ENCODE measurements around the gene CERS1.

DNA sequence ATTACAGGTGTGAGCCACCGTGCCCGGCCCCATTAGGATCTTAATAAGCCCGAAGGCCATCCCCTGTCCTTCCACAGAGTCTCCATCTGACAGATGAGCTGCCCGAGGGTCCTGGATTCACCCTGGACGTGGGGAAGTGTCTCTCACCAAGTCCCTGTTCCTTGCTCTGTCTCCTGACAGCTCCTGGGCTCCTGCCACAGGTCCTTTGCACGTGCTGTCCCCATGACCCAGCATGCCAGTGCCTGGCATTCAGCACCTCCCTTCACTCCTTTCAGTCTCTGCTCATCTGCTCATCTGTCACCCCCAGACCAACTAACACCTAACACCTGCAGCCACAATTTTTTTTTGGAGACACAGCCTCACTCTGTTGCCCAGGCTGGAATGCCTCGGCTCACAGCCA, 14.5 kb downstream of the CERS1 start:
- TF ChIP-seq, protein P1, sequence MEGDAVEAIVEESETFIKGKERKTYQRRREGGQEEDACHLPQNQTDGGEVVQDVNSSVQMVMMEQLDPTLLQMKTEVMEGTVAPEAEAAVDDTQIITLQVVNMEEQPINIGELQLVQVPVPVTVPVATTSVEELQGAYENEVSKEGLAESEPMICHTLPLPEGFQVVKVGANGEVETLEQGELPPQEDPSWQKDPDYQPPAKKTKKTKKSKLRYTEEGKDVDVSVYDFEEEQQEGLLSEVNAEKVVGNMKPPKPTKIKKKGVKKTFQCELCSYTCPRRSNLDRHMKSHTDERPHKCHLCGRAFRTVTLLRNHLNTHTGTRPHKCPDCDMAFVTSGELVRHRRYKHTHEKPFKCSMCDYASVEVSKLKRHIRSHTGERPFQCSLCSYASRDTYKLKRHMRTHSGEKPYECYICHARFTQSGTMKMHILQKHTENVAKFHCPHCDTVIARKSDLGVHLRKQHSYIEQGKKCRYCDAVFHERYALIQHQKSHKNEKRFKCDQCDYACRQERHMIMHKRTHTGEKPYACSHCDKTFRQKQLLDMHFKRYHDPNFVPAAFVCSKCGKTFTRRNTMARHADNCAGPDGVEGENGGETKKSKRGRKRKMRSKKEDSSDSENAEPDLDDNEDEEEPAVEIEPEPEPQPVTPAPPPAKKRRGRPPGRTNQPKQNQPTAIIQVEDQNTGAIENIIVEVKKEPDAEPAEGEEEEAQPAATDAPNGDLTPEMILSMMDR (conservative IDR thresholded peaks at IDR 0.05; ENCODE audit: low read depth, low read length): no peak
- no peak for TF ChIP-seq EZH2 (IDR thresholded peaks at IDR 0.05; ENCODE audit: borderline replicate concordance, low read depth, low read length, poor library complexity, severe bottlenecking)
